DOHH2 (cell line): Measurements from ENCODE around the gene EML6.

Experiments
- H3F3A ChIP-seq: fragments of 200-600 bp; sonication (generic), shearing (Covaris generic); 2 replicates; pipeline ENCODE4 v1.6.0; 2016; ENCODE audit warnings: antibody characterized with exemption, mild to moderate bottlenecking; ENCODE audit not compliant: control insufficient read depth, insufficient read depth
- H3K27ac ChIP-seq: fragments of 200-600 bp; sonication (generic); 2 replicates; pipeline ENCODE4 v1.5.1; 2014; ENCODE audit warnings: low read depth, mild to moderate bottlenecking, low read length, moderate library complexity
- H3K27me3 ChIP-seq: fragments of 200-600 bp; sonication (generic); 2 replicates; pipeline ENCODE4 v1.6.1; 2014; ENCODE audit warnings: mild to moderate bottlenecking, low read length, mixed read lengths; ENCODE audit not compliant: control insufficient read depth
- H3K36me3 ChIP-seq: fragments of 200-600 bp; sonication (generic); 2 replicates; pipeline ENCODE4 v1.6.1; 2014; ENCODE audit warnings: mild to moderate bottlenecking, low read length, moderate library complexity, mixed read lengths; ENCODE audit not compliant: control insufficient read depth
- H3K4me1 ChIP-seq: fragments of 200-600 bp; sonication (generic); 2 replicates; pipeline ENCODE4 v1.6.1; 2014; ENCODE audit warnings: mild to moderate bottlenecking, low read length, mixed read lengths; ENCODE audit not compliant: control insufficient read depth
- H3K4me2 ChIP-seq: fragments of 200-600 bp; sonication (generic); 2 replicates; pipeline ENCODE4 v1.6.0; 2014; ENCODE audit warnings: mild to moderate bottlenecking, low read length, moderate library complexity
- H3K4me3 ChIP-seq: fragments of 200-600 bp; sonication (generic); 2 replicates; pipeline ENCODE4 v1.5.1; 2014; ENCODE audit warnings: mild to moderate bottlenecking, low read length, mixed read lengths
- H3K79me2 ChIP-seq: fragments of 200-600 bp; sonication (generic); 2 replicates; pipeline ENCODE4 v1.6.1; 2014; ENCODE audit warnings: mild to moderate bottlenecking, low read length, mixed read lengths; ENCODE audit not compliant: control insufficient read depth
- H3K9me2 ChIP-seq: fragments of 200-600 bp; sonication (generic); replicated peaks from 2 replicates; pipeline ENCODE4 v1.6.1; 2014; ENCODE audit warnings: mild to moderate bottlenecking, low read length, mixed read lengths; ENCODE audit not compliant: control insufficient read depth
- H3K9me3 ChIP-seq: fragments of 200-600 bp; sonication (generic); 2 replicates; pipeline ENCODE4 v1.6.1; 2014; ENCODE audit warnings: antibody characterized with exemption, low read length, mixed read lengths; ENCODE audit not compliant: control insufficient read depth, insufficient read depth
- H4K20me1 ChIP-seq: fragments of 200-600 bp; sonication (generic); 2 replicates; pipeline ENCODE4 v1.6.0; 2014; ENCODE audit warnings: low read depth, mild to moderate bottlenecking, antibody characterized with exemption, low read length, moderate library complexity; ENCODE audit not compliant: control insufficient read depth, insufficient read depth
- EZH2phosphoT487 ChIP-seq: fragments of 200-600 bp; sonication (generic); IDR thresholded peaks from 2 replicates; pipeline ENCODE4 v1.6.1; 2017; ENCODE audit warnings: borderline replicate concordance, mild to moderate bottlenecking, antibody characterized with exemption, low read length, moderate library complexity, mixed read lengths
- TF ChIP-seq, protein P1 (sequence below): fragments of 200-600 bp; sonication (generic); IDR thresholded peaks from one replicate; pipeline ENCODE4 v1.5.1; 2014; ENCODE audit warnings: antibody characterized with exemption, mild to moderate bottlenecking, low read depth, low read length; ENCODE audit not compliant: poor library complexity, severe bottlenecking

The EML6 gene

DNA sequence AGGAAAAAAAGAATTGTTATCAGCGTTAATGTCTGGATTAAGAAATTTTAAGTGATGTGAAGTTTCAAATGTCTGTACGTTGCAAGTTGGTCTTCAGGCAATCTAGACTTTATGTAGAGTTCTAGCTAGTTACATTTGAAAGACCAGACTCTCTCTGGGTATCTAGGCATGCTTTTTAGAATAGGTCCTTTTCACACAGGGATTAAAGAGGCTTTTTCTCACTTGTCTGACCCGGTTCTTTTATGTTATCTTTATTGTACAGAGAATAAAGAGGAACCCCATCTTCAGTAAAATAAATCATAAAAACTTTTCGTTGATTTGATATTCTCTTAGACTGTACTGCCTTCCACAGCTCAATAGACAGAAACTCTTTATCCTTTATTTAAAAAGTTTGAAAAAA is 8.5 kb upstream of the EML6 start:
- Histone ChIP-seq H3K36me3 (no peaks in the 10 kb centered on the region), H3K4me3 (no peak overlapping the region), H3K9me3 (peaks cover 4% of the 10 kb centered on the region; the same call in 1 of the 2 replicates), H3F3A (peaks cover 10% of the 10 kb centered on the region), H3K9me2 (no peaks in the 10 kb centered on the region), H4K20me1 (no peaks in the 10 kb centered on the region), H3K27me3 (no peaks in the 10 kb centered on the region), H3K4me2 (no peak overlapping the region), H3K79me2 (no peaks in the 10 kb centered on the region), H3K4me1 (peaks cover 38% of the 10 kb centered on the region), H3K27ac (no peak overlapping the region)
- TF ChIP-seq, protein P1, sequence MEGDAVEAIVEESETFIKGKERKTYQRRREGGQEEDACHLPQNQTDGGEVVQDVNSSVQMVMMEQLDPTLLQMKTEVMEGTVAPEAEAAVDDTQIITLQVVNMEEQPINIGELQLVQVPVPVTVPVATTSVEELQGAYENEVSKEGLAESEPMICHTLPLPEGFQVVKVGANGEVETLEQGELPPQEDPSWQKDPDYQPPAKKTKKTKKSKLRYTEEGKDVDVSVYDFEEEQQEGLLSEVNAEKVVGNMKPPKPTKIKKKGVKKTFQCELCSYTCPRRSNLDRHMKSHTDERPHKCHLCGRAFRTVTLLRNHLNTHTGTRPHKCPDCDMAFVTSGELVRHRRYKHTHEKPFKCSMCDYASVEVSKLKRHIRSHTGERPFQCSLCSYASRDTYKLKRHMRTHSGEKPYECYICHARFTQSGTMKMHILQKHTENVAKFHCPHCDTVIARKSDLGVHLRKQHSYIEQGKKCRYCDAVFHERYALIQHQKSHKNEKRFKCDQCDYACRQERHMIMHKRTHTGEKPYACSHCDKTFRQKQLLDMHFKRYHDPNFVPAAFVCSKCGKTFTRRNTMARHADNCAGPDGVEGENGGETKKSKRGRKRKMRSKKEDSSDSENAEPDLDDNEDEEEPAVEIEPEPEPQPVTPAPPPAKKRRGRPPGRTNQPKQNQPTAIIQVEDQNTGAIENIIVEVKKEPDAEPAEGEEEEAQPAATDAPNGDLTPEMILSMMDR = no peak
- TF ChIP-seq EZH2phosphoT487 = no peak

DNA sequence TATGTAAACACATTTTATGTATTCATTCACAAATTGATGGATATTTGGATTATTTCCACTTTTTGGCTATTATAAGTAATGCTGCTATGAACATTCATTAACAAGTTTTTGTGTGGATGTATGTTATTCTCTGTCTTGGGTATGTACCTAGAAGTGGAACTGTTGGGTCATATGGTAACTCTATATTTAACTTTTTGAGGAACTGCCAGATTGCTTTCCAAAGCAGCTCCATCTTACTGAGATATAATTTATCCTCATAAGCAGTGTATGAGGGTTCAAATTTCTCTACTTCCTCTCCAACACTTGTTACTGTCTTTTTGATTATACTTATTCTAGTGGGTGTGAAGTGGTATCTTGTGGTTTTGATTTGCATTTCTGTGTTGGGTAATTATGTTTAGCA is 7.1 kb upstream of the EML6 start:
- Histone ChIP-seq H3K4me3 (peak overlapping the region; percentile 37), H4K20me1 (no peaks in the 10 kb centered on the region), H3K36me3 (no peaks in the 10 kb centered on the region), H3K27ac (peak overlapping the region; percentile 61), H3K79me2 (no peaks in the 10 kb centered on the region), H3K9me3 (peaks cover 4% of the 10 kb centered on the region; the same call in 1 of the 2 replicates), H3K4me2 (peak overlapping the region; percentile 57), H3F3A (peaks cover 10% of the 10 kb centered on the region), H3K9me2 (no peaks in the 10 kb centered on the region), H3K27me3 (no peaks in the 10 kb centered on the region), H3K4me1 (peaks cover 46% of the 10 kb centered on the region)
- no peak for TF ChIP-seq EZH2phosphoT487
- TF ChIP-seq, protein P1 = no peak

DNA sequence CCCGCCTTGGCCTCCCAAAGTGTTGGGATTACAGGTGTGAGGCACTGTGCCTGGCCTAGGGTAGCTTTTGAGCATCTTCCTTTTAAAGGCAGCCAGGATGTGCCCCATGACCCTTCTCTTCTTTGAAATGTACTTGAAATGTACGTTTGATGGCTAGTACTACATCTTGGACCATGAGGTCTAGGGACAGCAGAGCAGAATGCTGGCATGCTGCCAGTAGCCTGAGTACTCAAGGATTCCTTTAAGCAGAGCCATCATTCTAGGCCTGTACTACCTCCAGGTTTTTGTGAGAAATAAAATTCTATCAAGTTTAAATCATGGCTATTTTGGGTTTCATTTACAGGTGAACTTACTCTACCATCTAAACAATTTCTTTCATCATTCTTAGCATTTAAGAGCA is 2.9 kb upstream of the EML6 start:
- peaks cover 4% of the 10 kb centered on the region; the same call in 1 of the 2 replicates for H3K9me3 ChIP-seq

DNA sequence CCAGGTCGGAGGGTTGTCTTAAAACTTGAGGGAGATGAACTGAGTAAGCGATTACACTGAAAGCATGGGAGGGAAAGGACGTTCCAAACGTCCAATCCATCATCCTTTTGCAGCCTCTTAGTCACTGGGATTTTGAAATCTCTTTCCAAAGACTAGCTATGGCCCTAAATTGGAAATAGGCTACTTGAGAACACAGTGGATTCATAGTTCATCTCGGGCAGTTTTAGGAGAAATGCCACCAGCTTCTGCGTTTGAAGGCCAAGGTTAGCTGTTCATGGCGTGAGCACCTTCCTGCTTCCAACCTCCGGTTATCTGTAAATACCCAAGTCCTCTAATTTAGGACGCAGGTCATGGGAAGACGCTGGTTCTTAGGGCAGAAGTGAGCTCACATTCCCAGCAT is 821 bp upstream of the EML6 start:
- Histone ChIP-seq H3K36me3 (peaks cover 27% of the 10 kb centered on the region), H3K4me1 (peaks cover 58% of the 10 kb centered on the region), H3K4me2 (peak overlapping the region; percentile 71), H3K27ac (peak overlapping the region; percentile 9), H4K20me1 (no peaks in the 10 kb centered on the region), H3K9me2 (no peaks in the 10 kb centered on the region), H3K4me3 (peak overlapping the region; percentile 76), H3K79me2 (peaks cover 46% of the 10 kb centered on the region), H3K9me3 (no peaks in the 10 kb centered on the region; the same call in 1 of the 2 replicates), H3K27me3 (no peaks in the 10 kb centered on the region), H3F3A (peaks cover 11% of the 10 kb centered on the region)
- TF ChIP-seq EZH2phosphoT487 = no peak

More for the DNA sequence above, 2.9 kb upstream of the EML6 start:
- H3K4me2 ChIP-seq = no peak overlapping the region
- peaks cover 25% of the 10 kb centered on the region for H3K79me2 ChIP-seq
- H3K4me3 ChIP-seq = no peak overlapping the region
- no peaks in the 10 kb centered on the region for H3K9me2 ChIP-seq
- TF ChIP-seq EZH2phosphoT487 = no peak
- no peaks in the 10 kb centered on the region for H4K20me1 ChIP-seq
- peaks cover 57% of the 10 kb centered on the region for H3K4me1 ChIP-seq
- H3K27ac ChIP-seq = no peak overlapping the region
- H3F3A ChIP-seq = 0 out of 2 replicates have a peak, but pooled peaks cover 2% of the 10 kb centered on the region
- H3K36me3 ChIP-seq = peaks cover 9% of the 10 kb centered on the region; the same call in 1 of the 2 replicates
- H3K27me3 ChIP-seq = no peaks in the 10 kb centered on the region
